ENCODE results near the gene CNGA4.

DNA sequence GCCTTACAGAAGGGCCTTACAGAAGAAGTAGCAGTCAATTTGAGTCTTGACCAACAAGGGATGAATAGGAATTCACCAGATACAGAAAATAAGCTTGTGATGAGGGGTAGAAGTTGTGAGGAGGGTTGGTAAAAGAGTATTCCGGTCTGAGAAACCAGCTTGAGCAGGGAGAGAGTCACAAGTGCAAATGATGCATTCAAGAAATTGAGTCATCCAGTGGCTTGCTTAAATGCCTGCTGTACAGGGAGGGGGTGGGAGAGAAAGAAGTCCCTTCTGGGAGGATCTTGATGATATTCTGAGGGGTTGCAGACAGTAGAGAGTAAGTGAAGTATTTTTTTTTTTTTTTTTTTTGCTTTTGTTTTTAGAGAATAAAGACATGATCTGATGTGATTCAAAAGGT lies 29.9 kb downstream of the CNGA4 start:
- TF ChIP-seq, protein P1, sequence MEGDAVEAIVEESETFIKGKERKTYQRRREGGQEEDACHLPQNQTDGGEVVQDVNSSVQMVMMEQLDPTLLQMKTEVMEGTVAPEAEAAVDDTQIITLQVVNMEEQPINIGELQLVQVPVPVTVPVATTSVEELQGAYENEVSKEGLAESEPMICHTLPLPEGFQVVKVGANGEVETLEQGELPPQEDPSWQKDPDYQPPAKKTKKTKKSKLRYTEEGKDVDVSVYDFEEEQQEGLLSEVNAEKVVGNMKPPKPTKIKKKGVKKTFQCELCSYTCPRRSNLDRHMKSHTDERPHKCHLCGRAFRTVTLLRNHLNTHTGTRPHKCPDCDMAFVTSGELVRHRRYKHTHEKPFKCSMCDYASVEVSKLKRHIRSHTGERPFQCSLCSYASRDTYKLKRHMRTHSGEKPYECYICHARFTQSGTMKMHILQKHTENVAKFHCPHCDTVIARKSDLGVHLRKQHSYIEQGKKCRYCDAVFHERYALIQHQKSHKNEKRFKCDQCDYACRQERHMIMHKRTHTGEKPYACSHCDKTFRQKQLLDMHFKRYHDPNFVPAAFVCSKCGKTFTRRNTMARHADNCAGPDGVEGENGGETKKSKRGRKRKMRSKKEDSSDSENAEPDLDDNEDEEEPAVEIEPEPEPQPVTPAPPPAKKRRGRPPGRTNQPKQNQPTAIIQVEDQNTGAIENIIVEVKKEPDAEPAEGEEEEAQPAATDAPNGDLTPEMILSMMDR (IDR thresholded peaks at IDR 0.05), result no peak
- no peak for TF ChIP-seq POLR2A (IDR thresholded peaks at IDR 0.05)

Measured in uterus (tissue), 2 donors.